Fibroblast of lung (primary cell): Measurements from ENCODE around the gene MRPL14.

Experiments used
- CTCF ChIP-seq, 2 donors: IDR thresholded peaks in 1 of 2; conservative IDR thresholded peaks in 1 of 2; 1 replicate in 1 of 2; 2 replicates in 1 of 2; pipeline ENCODE4 v1.5.1; 2011 to 2012; ENCODE audit warnings: low read length in 2 of 2, control low read depth in 1 of 2, inconsistent platforms in 1 of 2, low read depth in 1 of 2, mild to moderate bottlenecking in 1 of 2
- EZH2 ChIP-seq: IDR thresholded peaks from 2 replicates; pipeline ENCODE4 v1.5.1; 2012; ENCODE audit warnings: low read length, control low read depth, mild to moderate bottlenecking; ENCODE audit errors: missing control alignments

GRCh38 chr6:44068607-44069296, 58.5 kb downstream of the MRPL14 start:
- TF ChIP-seq CTCF (conservative IDR thresholded peaks at IDR 0.05 in 1 of 2, IDR thresholded peaks at IDR 0.05 in 1 of 2; ENCODE audit: low read depth in 1 of 2, low read length in 2 of 2): no peak
- no peak for TF ChIP-seq EZH2
